HepG2 (cell line): ENCODE measurements around the gene GPX2. TPM values are rescaled to one million over a fixed set of nuclear protein-coding genes. Genes with fewer than 3 reads are reported as not detected.
A peak's percentile ranks its signal among the peaks of the same experiment; 100 is the strongest.

Source experiments
- ATAC-seq: fragments of 200-7000 bp; cut with Tn5 transposase; 3 replicates; pipeline ENCODE4 v1.9.1; 2020; ENCODE audit warnings: mild to moderate bottlenecking, moderate library complexity
- BruUV-seq: library from RNA; stranded (reverse); fragments of 400-500 nt; replicated peaks from 2 replicates; lab custom pipeline; 2021; lab: Mats Ljungman, UMichigan
- CTCF ChIA-PET: fragments of 300-600 bp; formaldehyde crosslinking; extraction: SDS; loops from one replicate; lab custom pipeline; 2021; ENCODE audit warnings: low total read pairs, inconsistent platforms, low intra/inter-chr PET ratio; lab: Yijun Ruan, JAX
- POLR2A ChIA-PET: fragments of 350-600 bp; sonication (Branson Sonifier 250); formaldehyde crosslinking; loops from one replicate; lab custom pipeline; 2020; ENCODE audit warnings: antibody characterized with exemption, inconsistent platforms; lab: Yijun Ruan, JAX
- DNase-seq: peaks from one replicate; pipeline ENCODE4 v3.0.0-alpha.2; 2015; ENCODE audit warnings: low spot score
- FAIRE-seq: peaks from 3 replicates; lab custom pipeline; 2011; peaks lifted over from hg19 to GRCh38; lab: Jason Lieb, UNC
- H2AFZ ChIP-seq: one replicate; pipeline ENCODE4 v1.6.1; 2011; ENCODE audit warnings: low read length, inconsistent platforms
- H3K27ac ChIP-seq: fragments of 300-600 bp; 3 replicates; pipeline ENCODE4 v1.8.0; 2011; ENCODE audit warnings: mixed run types, mild to moderate bottlenecking, mixed read lengths, low read length, inconsistent platforms; ENCODE audit not compliant: insufficient read depth; ENCODE audit errors: extremely low read length
- H3K27me3 ChIP-seq, 2 experiments: fragments of 200-600 bp in 1 of 2; 2 replicates in 1 of 2; 3 replicates in 1 of 2; pipeline versions ENCODE4 v1.6.0 to v1.8.0; 2011; ENCODE audit warnings: low read length in 2 of 2, mild to moderate bottlenecking in 2 of 2, moderate library complexity in 2 of 2, inconsistent platforms in 1 of 2; ENCODE audit not compliant: insufficient read depth in 2 of 2, control insufficient read depth in 1 of 2
- H3K36me3 ChIP-seq, 2 experiments: fragments of 200-600 bp in 1 of 2; replicated peaks in 1 of 2; 2 replicates in 1 of 2; 3 replicates in 1 of 2; pipeline versions ENCODE4 v1.5.1 to v1.8.0; 2011; ENCODE audit warnings: low read length in 2 of 2, inconsistent platforms in 1 of 2; ENCODE audit not compliant: insufficient read depth in 2 of 2, control insufficient read depth in 1 of 2
- H3K4me1 ChIP-seq: 2 replicates; pipeline ENCODE4 v1.5.1; 2012; ENCODE audit warnings: low read length, inconsistent platforms; ENCODE audit not compliant: insufficient read depth
- H3K4me2 ChIP-seq: 2 replicates; pipeline ENCODE4 v1.6.0; 2011; ENCODE audit warnings: low read depth, low read length, inconsistent platforms
- H3K4me3 ChIP-seq, 3 experiments: fragments of 200-600 bp in 1 of 3; sonication (generic), shearing (Covaris generic) in 1 of 3; replicated peaks in 1 of 3; 2 replicates each; pipeline ENCODE4 v1.5.1; 2011 to 2016; ENCODE audit warnings: low read length in 3 of 3, inconsistent platforms in 2 of 3, low read depth in 2 of 3, mild to moderate bottlenecking in 2 of 3, control low read depth in 1 of 3, mixed read lengths in 1 of 3; ENCODE audit not compliant: insufficient read depth in 1 of 3
- H3K79me2 ChIP-seq: one replicate; pipeline ENCODE4 v1.6.1; 2011; ENCODE audit warnings: low read length, inconsistent platforms; ENCODE audit not compliant: insufficient read depth
- H3K9ac ChIP-seq: 2 replicates; pipeline ENCODE4 v1.6.0; 2011; ENCODE audit warnings: mild to moderate bottlenecking, low read depth, low read length, inconsistent platforms; ENCODE audit not compliant: insufficient read depth
- H3K9me3 ChIP-seq: 2 replicates; pipeline ENCODE4 v1.5.1; 2012; ENCODE audit warnings: mild to moderate bottlenecking, low read length
- H4K20me1 ChIP-seq: 2 replicates; pipeline ENCODE4 v1.6.0; 2011; ENCODE audit warnings: inconsistent platforms, mild to moderate bottlenecking, low read length, moderate library complexity; ENCODE audit not compliant: insufficient read depth
- DNMT1 ChIP-seq: sonication (generic); formaldehyde crosslinking; IDR thresholded peaks from 2 replicates; pipeline ENCODE4 v1.5.1; 2020; ENCODE audit warnings: mild to moderate bottlenecking, missing genetic modification reagents
- HES4 ChIP-seq: sonication (generic); formaldehyde crosslinking; IDR thresholded peaks from 2 replicates; pipeline ENCODE4 v1.9.0; 2021; ENCODE audit warnings: mild to moderate bottlenecking, missing genetic modification reagents, borderline replicate concordance
- HNRNPUL1 ChIP-seq: fragments of 200-400 bp; formaldehyde crosslinking; IDR thresholded peaks from 2 replicates; pipeline ENCODE4 v1.6.1; 2017; ENCODE audit warnings: low read depth, mild to moderate bottlenecking, low read length, moderate library complexity
- SMAD1 ChIP-seq: sonication (generic); formaldehyde crosslinking; IDR thresholded peaks from 2 replicates; pipeline ENCODE4 v1.4.0; 2020; ENCODE audit warnings: missing genetic modification reagents, low read depth, mild to moderate bottlenecking, borderline replicate concordance
- SMC3 ChIP-seq: IDR thresholded peaks from 2 replicates; pipeline ENCODE4 v1.6.1; 2011; ENCODE audit warnings: low read length, improper control_type of control experiment
- SP4 ChIP-seq: sonication (generic); formaldehyde crosslinking; IDR thresholded peaks from 2 replicates; pipeline ENCODE4 v1.8.1; 2023; ENCODE audit warnings: mild to moderate bottlenecking, missing genetic modification reagents
- STAG1 ChIP-seq: sonication (generic); formaldehyde crosslinking; IDR thresholded peaks from 2 replicates; pipeline ENCODE4 v1.4.0; 2020; ENCODE audit warnings: missing genetic modification reagents
- ZFP82 ChIP-seq: sonication (generic); formaldehyde crosslinking; IDR thresholded peaks from 2 replicates; pipeline ENCODE4 v1.5.1; 2020; ENCODE audit warnings: mild to moderate bottlenecking, missing genetic modification reagents, borderline replicate concordance
- ZFP91 ChIP-seq: sonication (generic); formaldehyde crosslinking; IDR thresholded peaks from 2 replicates; pipeline ENCODE4 v1.9.0; 2022; ENCODE audit warnings: missing genetic modification reagents, mild to moderate bottlenecking, borderline replicate concordance
- ZNF12 ChIP-seq: sonication (generic); formaldehyde crosslinking; IDR thresholded peaks from 2 replicates; pipeline ENCODE4 v1.5.0; 2020; ENCODE audit warnings: missing genetic modification reagents
- ZNF75D ChIP-seq: sonication (generic); formaldehyde crosslinking; IDR thresholded peaks from 2 replicates; pipeline ENCODE4 v1.8.1; 2023; ENCODE audit warnings: missing genetic modification reagents, mild to moderate bottlenecking, borderline replicate concordance
- ZSCAN9 ChIP-seq: IDR thresholded peaks from 2 replicates; pipeline ENCODE4 v1.6.1; 2016; ENCODE audit warnings: borderline replicate concordance
- WGBS: methylation state at CpG from one replicate; pipeline ENCODE4 v1.1.6; 2017; ENCODE audit warnings: low lambda C conversion rate; 5-methylcytosine and 5-hydroxymethylcytosine counted together
- in situ Hi-C: cut with HindIII; loops from 2 replicates; pipeline ENCODE4 v1.10.0; 2017; ENCODE audit warnings: low pct_unique_long_range_greater_than_20kb; ENCODE audit not compliant: extremely low pct_ligation_motif_present
- intact Hi-C: fragments of 100-400 bp; cut with micrococcal nuclease; formaldehyde crosslinking; loops from one replicate; pipeline ENCODE4 v1.10.0; 2022; ENCODE audit not compliant: unreplicated experiment
- polyA plus RNA-seq, 8 experiments: library from polyadenylated mRNA; depleted of rRNA in 3 of 8; stranded (reverse) in 7 of 8; unstranded in 1 of 8; fragments of >200 nt; fragmentation: Illumina TruSeq in 4 of 8; extraction: Trizol in 4 of 8; gene quantifications; 2 replicates each; pipeline versions ENCODE4 v1.2.1 to v1.2.3, GENCODE V29; 2011 to 2016; ENCODE audit warnings: low read depth in 4 of 8, missing spikeins in 1 of 8, mixed read lengths in 1 of 8; ENCODE audit not compliant: insufficient read depth in 1 of 8
- total RNA-seq, 5 experiments: library from RNA; depleted of rRNA; stranded (reverse); fragments of >200 nt; fragmentation: Illumina TruSeq; extraction: Trizol; gene quantifications; 2 replicates each; pipeline ENCODE4 v1.2.3, GENCODE V29; 2016; ENCODE audit warnings: low read depth in 1 of 5
- TF ChIP-seq, protein P1 (sequence below): sonication (generic); formaldehyde crosslinking; IDR thresholded peaks from 2 replicates; pipeline ENCODE4 v1.5.0; 2020; ENCODE audit warnings: mild to moderate bottlenecking, missing genetic modification reagents, moderate library complexity
- TF ChIP-seq, protein P2 (sequence below): sonication (generic); formaldehyde crosslinking; IDR thresholded peaks from 2 replicates; pipeline ENCODE4 v1.8.1; 2023; ENCODE audit warnings: missing genetic modification reagents, mild to moderate bottlenecking, borderline replicate concordance

The GPX2 gene
- total and polyA plus RNA-seq, 2 of the 13 experiments (the other 11 are each of a cell fraction or from before 2014, with no cell fraction given): 526 to 674 TPM

- no peak for ATAC-seq
- Histone ChIP-seq H3K4me3 (no peak overlapping the region), H3K36me3 (no peaks in the 10 kb centered on the region), H3K4me2 (no peak overlapping the region), H3K9ac (no peak overlapping the region), H4K20me1 (0 out of 2 replicates have a peak, but pooled peaks cover 3% of the 10 kb centered on the region), H3K27me3 (peaks cover 0 to under 1% of the 10 kb centered on the region in 2 experiments; a peak in 1 of 5 replicates), H3K27ac (no peak overlapping the region), H3K9me3 (no peaks in the 10 kb centered on the region), H3K4me1 (peaks cover 17% of the 10 kb centered on the region)
- in situ Hi-C loops: no loop called here
- 0% methylated on average over 3 of the region's 3 CpGs for WGBS
- CTCF ChIA-PET: no interaction called here
- no peak for FAIRE-seq
- BruUV-seq: no TSS peak
- DNase-seq: peak; percentile 19
- peak; percentile 43; the same call in 1 of the 2 replicates for TF ChIP-seq SMC3
- TF ChIP-seq STAG1 (CRISPR knock-in tag): peak; percentile 24; the same call in 1 of the 2 replicates
- TF ChIP-seq, protein P1, sequence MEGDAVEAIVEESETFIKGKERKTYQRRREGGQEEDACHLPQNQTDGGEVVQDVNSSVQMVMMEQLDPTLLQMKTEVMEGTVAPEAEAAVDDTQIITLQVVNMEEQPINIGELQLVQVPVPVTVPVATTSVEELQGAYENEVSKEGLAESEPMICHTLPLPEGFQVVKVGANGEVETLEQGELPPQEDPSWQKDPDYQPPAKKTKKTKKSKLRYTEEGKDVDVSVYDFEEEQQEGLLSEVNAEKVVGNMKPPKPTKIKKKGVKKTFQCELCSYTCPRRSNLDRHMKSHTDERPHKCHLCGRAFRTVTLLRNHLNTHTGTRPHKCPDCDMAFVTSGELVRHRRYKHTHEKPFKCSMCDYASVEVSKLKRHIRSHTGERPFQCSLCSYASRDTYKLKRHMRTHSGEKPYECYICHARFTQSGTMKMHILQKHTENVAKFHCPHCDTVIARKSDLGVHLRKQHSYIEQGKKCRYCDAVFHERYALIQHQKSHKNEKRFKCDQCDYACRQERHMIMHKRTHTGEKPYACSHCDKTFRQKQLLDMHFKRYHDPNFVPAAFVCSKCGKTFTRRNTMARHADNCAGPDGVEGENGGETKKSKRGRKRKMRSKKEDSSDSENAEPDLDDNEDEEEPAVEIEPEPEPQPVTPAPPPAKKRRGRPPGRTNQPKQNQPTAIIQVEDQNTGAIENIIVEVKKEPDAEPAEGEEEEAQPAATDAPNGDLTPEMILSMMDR (CRISPR knock-in tag): peak; percentile 46
- no peak for TF ChIP-seq ZSCAN9 (CRISPR knock-in tag)
- TF ChIP-seq HES4: no peak
- TF ChIP-seq, all 625 proteins: peak for 3
- POLR2A ChIA-PET: interaction anchor here (0.8 to 1.0 kb wide), 2 partner anchors 28 to 37 kb away, joined by 4 read pairs; no protein-coding TSS in a partner anchor
- intact Hi-C loops: no loop called here
- Histone ChIP-seq H2AFZ (no peak overlapping the region), H3K79me2 (peaks cover 18% of the 10 kb centered on the region)
Observed at GRCh38 chr14:64910847-64911495, 31.6 kb downstream of the GPX2 start.

DNA sequence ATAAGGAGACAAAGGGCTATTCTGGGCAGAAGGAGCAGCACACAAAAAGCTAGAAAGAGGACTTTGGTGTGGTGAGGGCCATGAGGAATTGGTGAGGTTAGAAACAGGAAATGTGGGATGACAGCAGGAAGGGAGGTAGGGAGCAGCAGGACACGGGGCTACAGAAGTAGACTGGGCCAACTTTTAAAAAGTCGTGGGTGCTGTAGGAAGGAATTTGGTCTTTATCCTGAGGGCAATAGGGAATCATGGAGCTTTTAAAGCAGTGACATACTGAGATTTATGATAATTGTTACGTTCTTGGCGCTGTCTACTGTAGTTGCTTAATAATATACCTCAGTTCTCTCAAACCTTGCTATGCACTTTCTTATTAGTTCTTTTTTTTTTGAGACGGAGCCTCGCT lies 36.5 kb downstream of the GPX2 start:
- TF ChIP-seq, protein P2, sequence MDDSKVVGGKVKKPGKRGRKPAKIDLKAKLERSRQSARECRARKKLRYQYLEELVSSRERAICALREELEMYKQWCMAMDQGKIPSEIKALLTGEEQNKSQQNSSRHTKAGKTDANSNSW: no peak
- TF ChIP-seq ZFP91 (CRISPR knock-in tag) (no peak), DNMT1 (CRISPR knock-in tag) (no peak), ZNF75D (CRISPR knock-in tag) (no peak), ZNF12 (CRISPR knock-in tag) (no peak), HNRNPUL1 (no peak), SMAD1 (CRISPR knock-in tag) (no peak), SP4 (CRISPR knock-in tag) (no peak), ZFP82 (CRISPR knock-in tag) (no peak)
- TF ChIP-seq, all 625 proteins: peak for 0
- FAIRE-seq: no peak
- intact Hi-C loops (loop anchor here (5.0 kb wide), 1 partner anchor 84 kb away; no protein-coding TSS in a partner anchor), in situ Hi-C loops (no loop called here)
- Histone ChIP-seq H2AFZ (no peak overlapping the region), H3K79me2 (no peaks in the 10 kb centered on the region), H3K4me3 (no peak overlapping the region), H3K4me1 (0 out of 2 replicates have a peak, but pooled peaks cover 7% of the 10 kb centered on the region), H3K9ac (no peak overlapping the region), H4K20me1 (no peaks in the 10 kb centered on the region), H3K27me3 (0 out of 5 replicates have a peak, but pooled peaks cover 0 to 3% of the 10 kb centered on the region in 2 experiments), H3K27ac (no peak overlapping the region), H3K9me3 (no peaks in the 10 kb centered on the region), H3K4me2 (no peak overlapping the region), H3K36me3 (no peaks in the 10 kb centered on the region)
- POLR2A ChIA-PET: no interaction called here
- CTCF ChIA-PET: no interaction called here
- ATAC-seq: no peak
- BruUV-seq: no TSS peak
- 55% methylated on average over 6 of the region's 6 CpGs for WGBS
- DNase-seq: no peak
